ENCODE results near the gene MYADML2. TPM values are rescaled to one million over a fixed set of nuclear protein-coding genes. Genes with fewer than 3 reads are reported as not detected.

Gene MYADML2
- total and polyA plus RNA-seq, 2 of the 8 experiments (the other 6 are each of a cell fraction or from before 2014, with no cell fraction given): 0.26 to 0.47 TPM

DNA sequence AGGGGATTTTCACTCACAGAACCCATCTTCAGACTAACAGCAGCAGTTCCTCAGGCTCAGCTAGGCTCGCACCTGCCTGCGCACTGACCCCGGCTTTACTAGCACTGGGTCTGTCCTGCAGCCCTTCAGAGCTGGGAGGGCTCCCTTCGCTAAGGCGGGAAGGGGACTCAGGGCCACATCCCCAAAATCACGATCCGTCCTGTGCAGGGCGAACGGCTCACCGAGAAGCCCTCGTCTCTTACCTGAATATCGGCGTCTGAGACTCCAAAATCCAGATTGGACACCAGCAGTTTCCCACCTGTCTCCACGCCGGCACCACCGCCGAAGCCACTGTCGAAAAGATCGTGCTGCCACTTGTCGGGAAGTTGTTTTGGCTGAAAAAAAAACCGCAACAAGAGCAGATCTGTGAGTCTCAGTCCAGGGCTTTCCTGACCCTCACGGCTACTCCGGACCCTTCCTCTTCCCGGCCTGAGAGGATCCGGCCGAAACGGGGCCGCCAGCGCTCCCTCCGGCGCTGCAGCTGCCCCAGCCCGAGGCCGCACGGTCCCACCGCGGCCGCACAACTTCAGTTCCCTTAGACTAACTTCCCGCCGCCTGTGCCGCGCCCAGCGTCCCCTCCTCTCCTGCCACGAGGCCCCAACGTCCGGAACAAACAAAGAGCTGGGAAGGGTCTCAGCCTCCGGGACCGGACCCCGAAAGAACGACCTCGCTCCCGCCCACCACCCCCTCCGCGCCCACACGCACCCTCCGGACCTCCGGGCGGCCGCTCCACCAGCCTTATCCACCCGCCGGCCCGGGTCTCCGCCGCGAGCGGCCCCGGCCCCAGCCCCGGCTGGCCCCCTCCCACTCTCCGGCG, 56.4 kb downstream of the MYADML2 start (continued):
- TF ChIP-seq PHF8 (conservative IDR thresholded peaks at IDR 0.05; ENCODE audit: low read depth, low read length) (peak; percentile 20; the same call in 1 of the 2 replicates), CREB1 (IDR thresholded peaks at IDR 0.05) (no peak), POLR2AphosphoS5 (IDR thresholded peaks at IDR 0.05; ENCODE audit: low read depth, low read length) (no peak), CHD2 (IDR thresholded peaks at IDR 0.05; ENCODE audit: low read length) (no peak), JUN (IDR thresholded peaks at IDR 0.05; ENCODE audit: low read depth, low read length) (no peak), RAD21 (IDR thresholded peaks at IDR 0.05 in 1 of 2, conservative IDR thresholded peaks at IDR 0.05 in 1 of 2; ENCODE audit: low read depth in 2 of 2, low read length in 2 of 2) (no peak), SAP30 (IDR thresholded peaks at IDR 0.05; ENCODE audit: insufficient read depth, insufficient replicate concordance, low read length) (no peak), NRF1 (IDR thresholded peaks at IDR 0.05; ENCODE audit: low read depth, low read length) (no peak), NANOG (IDR thresholded peaks at IDR 0.05; ENCODE audit: insufficient read depth, low read depth, low read length, poor library complexity, severe bottlenecking) (no peak), MAFK (IDR thresholded peaks at IDR 0.05; ENCODE audit: low read depth, low read length) (no peak), GTF2F1 (IDR thresholded peaks at IDR 0.05; ENCODE audit: borderline replicate concordance, low read depth, low read length) (no peak), SIRT6 (IDR thresholded peaks at IDR 0.05; ENCODE audit: low read length) (no peak), CHD1 (IDR thresholded peaks at IDR 0.05; ENCODE audit: low read depth, low read length) (no peak), JUND (IDR thresholded peaks at IDR 0.05; ENCODE audit: low read length) (no peak), POLR2A (IDR thresholded peaks at IDR 0.05; ENCODE audit: control extremely low read depth in 1 of 2, low read depth in 2 of 2, low read length in 2 of 2) (0 out of 3 replicates have a peak, but pooled peaks of 1 of the 2 experiments have one; percentile 21), KDM5A (IDR thresholded peaks at IDR 0.05; ENCODE audit: low read length) (0 out of 2 replicates have a peak, but pooled peaks have one; percentile 38)
- TF ChIP-seq, protein P1, sequence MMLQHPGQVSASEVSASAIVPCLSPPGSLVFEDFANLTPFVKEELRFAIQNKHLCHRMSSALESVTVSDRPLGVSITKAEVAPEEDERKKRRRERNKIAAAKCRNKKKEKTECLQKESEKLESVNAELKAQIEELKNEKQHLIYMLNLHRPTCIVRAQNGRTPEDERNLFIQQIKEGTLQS (IDR thresholded peaks at IDR 0.05; ENCODE audit: insufficient read depth, low read depth, low read length): no peak
